Right renal cortex interstitium (tissue), 3 donors: ENCODE results near the gene CACNA1B. TPM values are rescaled to one million over a fixed set of nuclear protein-coding genes. Genes with fewer than 3 reads are reported as not detected.
"Not testable (repeated sequence)": the region's sequence is repeated elsewhere in the genome, so short reads cannot be mapped to it uniquely, and the experiment has no call there.

Experiments
- DNase-seq, 3 donors: peaks; one replicate each; pipeline ENCODE4 v3.0.0-alpha.2; 2013; ENCODE audit warnings: low read depth in 3 of 3, low spot score in 2 of 3
- polyA plus RNA-seq, 3 donors: library from polyadenylated mRNA; unstranded; fragments of 120-200 nt; gene quantifications; one replicate each; pipeline ENCODE4 v1.2.1, GENCODE V29; 2013; ENCODE audit not compliant: insufficient read length in 3 of 3

CACNA1B gene
- polyA plus RNA-seq: under 1 TPM; 0.11 to 0.18 (median 0.17) TPM

DNA sequence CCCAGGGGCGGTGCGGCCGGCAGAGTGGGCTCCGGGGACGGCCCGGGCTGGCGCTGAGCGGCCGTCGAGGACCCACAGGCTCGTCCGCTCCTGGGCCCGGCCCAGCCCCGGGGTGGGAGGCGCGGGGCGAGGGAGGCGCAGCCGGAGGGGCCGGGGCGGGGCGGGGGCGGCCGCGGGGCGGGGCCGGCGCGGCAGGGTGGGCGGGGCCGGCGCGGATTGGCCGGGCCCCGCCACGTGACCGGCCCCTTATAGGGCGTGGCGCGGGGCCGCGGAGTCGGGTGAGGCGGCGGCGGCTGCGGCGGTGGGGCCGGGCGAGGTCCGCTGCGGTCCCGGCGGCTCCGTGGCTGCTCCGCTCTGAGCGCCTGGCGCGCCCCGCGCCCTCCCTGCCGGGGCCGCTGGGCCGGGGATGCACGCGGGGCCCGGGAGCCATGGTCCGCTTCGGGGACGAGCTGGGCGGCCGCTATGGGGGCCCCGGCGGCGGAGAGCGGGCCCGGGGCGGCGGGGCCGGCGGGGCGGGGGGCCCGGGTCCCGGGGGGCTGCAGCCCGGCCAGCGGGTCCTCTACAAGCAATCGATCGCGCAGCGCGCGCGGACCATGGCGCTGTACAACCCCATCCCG lies at the start of gene CACNA1B:
Gene CACNA1B (plus strand): TSS at position 277 of the 617 bp plus-strand sequence. CDS start 152 bp downstream, at position 429.
- DNase-seq: not testable (repeated sequence)

DNA sequence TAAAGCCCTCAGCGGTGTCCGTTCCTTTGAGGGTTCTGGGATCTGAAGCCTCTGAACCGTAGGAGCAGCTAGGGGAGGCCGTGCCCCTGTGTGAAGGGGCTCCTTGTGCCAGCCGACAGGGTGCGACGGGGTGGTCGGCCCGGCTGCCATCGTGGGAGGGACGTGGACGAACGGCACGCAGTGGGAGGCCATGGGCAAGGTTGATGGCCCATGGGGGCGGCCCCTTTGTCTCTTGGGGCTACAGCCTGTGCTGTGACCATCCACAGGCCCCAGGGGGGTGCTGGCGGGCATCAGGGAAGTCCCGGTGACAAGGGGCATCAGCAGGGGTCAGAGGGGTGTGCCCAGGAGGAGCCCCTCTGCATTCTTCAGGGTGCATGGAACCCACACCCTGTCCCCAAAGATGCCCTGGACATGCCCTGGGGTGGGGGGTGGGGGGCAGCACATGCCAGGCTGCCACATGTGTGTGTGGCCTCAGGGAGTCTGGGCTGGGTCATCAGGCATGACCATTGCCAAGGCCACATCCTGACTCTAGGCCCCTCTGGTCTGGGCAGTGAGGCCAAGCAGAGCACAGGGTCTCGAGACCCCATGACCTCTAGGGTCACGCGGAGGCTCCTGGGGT lies 49.6 kb upstream of the CACNA1B start:
- no peak for DNase-seq

- DNase-seq: peak; percentile 9 to 45 (median 18)
These were observed 48.9 kb upstream of the CACNA1B start for GRCh38 chr9:137828527-137829259.

GRCh38 chr9:137829260-137829996 lies 48.2 kb upstream of the CACNA1B start:
- DNase-seq: no peak

DNA sequence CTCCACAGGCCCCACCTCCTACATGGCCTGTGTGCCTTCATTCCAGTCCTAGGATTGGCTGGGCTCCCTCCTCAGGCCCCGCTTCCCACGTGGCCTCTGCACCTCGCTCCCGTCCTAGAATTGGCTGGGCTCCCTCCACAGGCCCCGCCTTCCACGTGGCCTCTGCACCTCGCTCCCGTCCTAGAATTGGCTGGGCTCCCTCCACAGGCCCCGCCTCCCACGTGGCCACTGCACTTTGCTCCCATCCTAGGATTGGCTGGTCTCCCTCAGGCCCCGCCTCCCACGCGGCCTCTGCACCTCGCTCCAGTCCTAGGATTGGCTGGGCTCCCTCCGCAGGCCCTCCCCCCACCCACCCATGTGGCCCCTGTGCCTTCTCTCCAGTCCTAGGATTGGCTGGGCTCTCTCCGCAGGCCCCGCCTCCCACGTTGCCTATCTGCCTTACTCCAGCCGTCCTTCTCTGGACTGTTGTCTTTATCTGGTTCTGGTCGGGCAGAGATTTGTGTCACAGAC lies 45.3 kb upstream of the CACNA1B start:
- DNase-seq: no peak

- DNase-seq: no peak
These were observed 44.6 kb upstream of the CACNA1B start for GRCh38 chr9:137832830-137833590.

- DNase-seq: no peak
These were observed 43.6 kb upstream of the CACNA1B start for GRCh38 chr9:137833721-137834613.

GRCh38 chr9:137834846-137835546 lies 42.6 kb upstream of the CACNA1B start:
- no peak for DNase-seq

- no peak for DNase-seq
These were observed 41.3 kb upstream of the CACNA1B start for GRCh38 chr9:137836151-137836830.

- DNase-seq: no peak
These were observed 40.7 kb upstream of the CACNA1B start for GRCh38 chr9:137836831-137837241.

DNA sequence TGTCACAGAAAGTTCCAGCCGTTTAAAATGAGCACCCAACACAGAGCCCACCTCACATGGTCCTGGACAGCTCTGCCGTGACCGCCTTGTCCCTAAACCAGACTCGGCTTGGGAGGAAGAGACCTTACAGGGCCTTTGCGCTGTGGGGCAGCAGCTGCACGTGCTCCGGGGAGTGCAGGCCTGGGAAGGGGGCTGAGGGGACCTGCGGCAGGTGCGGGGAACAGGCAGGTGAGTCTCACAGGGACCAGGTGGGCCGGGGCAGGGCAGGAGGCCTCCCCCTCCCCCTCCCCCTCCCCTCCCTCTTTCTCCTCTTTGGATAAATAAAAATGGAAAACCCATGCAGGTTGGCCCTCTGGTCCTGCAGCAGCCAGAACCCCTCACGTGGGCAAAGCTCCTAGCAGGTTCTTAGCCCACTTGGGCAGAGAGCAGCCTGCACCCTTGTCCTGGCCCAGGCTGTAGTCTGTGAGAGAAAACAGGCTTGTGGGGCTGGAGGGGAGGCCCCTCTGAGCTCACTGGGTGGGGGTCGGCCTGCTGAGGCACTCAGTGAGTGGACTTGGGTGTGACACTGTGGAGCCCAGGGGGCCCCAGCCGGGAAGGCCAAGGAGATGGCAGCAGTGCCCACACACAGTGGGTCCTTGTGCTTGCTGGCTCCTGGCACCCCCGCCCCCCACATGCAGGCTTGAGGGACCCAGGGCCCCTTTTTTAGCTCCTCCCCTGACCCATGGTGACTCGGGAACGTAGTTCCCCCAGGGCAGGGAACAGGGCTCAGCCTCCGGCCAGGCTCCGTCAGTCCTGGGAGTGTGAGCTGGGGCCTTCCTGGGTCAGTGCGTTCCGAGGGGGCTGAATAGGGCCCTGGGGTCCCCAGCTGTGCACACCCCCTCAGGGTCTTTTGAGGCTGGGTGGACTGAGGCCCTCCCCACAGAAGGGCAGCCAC lies 40.0 kb upstream of the CACNA1B start:
- no peak for DNase-seq

DNA sequence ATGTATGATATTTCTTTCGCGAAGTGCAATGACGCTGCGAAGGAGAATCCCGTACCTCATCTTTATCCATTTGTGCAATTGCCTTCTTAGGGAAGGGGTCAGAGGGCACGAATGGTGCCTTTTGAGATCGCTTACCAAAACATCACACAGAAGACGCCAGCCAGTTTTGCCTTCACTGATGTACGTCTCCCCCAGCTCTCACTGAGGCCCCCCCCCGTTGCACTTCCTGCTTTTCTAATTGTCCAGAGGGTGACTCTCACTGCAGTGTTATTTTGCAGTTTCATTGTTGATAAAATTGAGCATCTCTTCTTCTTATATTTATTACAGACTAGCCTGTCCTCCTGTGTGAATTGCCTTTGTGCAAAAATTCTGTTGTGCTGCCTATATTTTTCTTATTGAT lies 39.0 kb upstream of the CACNA1B start:
- no peak for DNase-seq

DNA sequence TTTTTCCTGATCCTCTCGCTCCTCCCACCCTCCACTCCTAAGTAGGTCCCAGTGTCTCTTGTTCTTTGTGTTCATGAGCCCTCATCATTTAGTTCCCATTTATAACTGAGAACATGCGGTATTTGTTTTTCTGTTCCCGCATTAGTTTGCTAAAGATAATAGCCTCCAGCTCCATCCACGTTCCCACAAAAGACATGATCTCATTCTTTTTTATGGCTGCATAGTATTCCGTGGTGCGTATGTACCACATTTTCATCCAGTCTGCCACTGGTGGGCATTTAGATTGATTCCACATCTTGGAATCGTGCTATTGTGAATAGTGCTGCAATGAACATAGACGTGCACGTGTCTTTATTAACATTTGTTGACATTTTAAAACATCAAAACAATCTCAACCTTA lies 34.2 kb upstream of the CACNA1B start:
- DNase-seq: no peak

GRCh38 chr9:137851516-137852267 lies 25.9 kb upstream of the CACNA1B start:
- DNase-seq: no peak

DNA sequence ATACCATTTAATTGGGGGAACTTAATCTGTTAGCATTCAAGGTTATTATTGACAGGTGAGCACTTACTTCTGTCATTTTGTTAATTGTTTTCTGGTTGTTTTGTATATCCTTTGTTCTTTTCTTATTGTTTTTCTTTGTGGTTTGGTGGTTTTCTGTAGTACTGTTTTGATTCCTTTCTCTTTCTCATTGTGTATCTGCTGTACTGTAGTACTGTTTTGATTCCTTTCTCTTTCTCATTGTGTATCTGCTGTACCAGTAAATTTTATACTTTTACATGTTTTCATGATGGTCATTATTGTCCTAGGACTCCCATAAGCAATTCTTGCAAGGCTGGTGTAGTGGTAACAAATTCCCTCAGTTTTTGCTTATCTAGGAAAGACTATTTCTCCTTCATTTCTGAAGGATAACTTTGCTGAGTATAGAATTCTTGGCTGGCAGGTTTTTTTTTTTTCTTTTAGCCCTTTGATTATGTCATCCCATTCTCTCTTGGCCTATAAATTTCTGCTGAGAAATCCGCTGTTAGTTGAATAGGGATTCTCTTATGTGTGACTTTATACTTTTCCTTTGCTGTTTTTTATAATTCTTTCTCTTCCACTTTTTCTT lies 24.1 kb upstream of the CACNA1B start:
- DNase-seq: no peak

- no peak for DNase-seq
These were observed 17.2 kb upstream of the CACNA1B start for GRCh38 chr9:137860361-137860760.
